HG03457 (cell line): ENCODE results near the gene INCA1.

Experiments
- ATAC-seq: cut with Tn5 transposase; IDR thresholded peaks from one replicate; pipeline ENCODE4 v1.9.1; 2021; ENCODE audit warnings: moderate number of reproducible peaks; ENCODE audit not compliant: unreplicated experiment

INCA1 gene

DNA sequence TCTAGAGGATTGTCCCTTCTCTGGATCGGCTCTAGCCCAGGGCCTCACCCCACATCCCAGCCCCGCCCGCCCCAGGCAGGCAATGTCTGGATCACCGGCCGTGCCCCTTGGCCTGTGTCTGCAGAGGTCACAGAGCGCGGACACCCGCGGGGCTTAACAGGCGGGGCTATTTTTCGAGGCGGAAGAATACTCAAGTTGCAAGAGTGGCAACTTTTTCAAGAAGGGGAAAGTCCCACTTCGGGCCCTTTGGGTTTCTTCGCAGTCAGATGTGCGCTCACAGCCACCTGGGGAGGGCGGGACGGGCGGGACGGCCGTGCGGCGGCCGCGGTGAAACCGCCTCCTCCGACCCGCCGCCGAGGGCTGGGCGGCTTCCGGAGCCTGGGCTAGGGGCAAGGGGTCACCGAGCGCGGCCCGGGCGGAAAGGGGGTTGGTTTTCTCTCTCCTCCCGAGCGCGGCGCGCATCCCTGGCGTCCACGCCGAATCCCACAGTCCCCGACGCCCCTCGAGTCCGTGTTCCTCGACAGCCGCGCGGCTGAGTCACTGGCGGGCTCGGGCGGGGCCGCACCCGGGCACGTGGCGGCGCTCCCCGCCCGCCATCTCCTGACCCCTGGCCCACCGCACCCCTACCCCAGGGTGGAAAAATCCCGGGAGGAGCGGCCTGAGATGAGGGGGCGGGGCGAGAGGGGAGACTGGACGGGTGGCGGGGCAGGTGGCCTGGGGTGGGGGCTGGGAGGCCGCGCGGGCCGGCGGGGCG lies 47.8 kb downstream of the INCA1 start:
- no peak for ATAC-seq

- ATAC-seq: no peak
Measured at GRCh38 chr17:4948931-4949320, 48.4 kb downstream of the INCA1 start.

- ATAC-seq: no peak
Measured at GRCh38 chr17:4948166-4948930, 49.0 kb downstream of the INCA1 start, which contains the start of gene PFN1. Gene PFN1 (minus strand): TSS chr17:4948530. CDS start chr17:4948394, 136 bp downstream.

DNA sequence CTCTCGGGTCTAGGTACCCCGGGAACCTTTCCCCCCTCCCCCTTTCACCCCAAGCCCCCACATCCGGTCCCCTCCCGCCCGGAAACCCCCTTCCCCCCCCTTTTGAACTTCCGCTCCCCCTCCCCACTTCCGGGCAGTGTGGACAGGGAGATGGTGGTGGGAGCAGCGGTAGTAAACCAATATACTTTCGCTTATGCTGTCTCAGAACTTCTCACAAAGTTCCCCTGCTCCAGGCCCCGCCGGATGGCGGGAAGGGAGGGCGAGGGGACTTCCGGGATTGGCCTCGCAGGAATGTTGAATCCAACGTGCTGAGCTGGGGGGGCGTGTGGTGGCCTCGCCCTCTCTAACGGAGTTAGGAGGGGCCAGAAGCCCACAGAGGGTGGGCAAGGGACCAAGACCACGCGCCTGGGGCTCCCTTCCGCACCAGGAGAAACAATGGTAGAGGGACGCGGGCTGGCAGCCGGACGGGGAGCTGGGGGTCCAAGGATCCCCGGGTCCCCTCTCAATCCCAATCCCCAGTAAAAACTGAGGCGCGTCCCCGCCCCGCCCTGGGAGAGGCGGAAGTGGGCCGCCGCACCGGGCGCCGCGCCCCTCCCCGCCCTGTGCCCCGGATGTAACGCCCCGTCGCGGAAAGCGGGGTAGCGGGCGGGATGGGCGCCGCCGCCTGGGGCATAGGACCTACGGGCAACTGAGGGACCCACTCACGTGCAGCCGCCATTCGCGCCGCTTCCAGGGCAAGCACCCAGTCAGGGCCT lies 49.7 kb downstream of the INCA1 start:
- no peak for ATAC-seq

GRCh38 chr17:4947010-4947410 lies 50.3 kb downstream of the INCA1 start:
- no peak for ATAC-seq

- ATAC-seq: no peak
Measured at GRCh38 chr17:4946312-4946976, 50.9 kb downstream of the INCA1 start.

- no peak for ATAC-seq
Measured at GRCh38 chr17:4945944-4946280, 51.4 kb downstream of the INCA1 start.

GRCh38 chr17:4945176-4945943 lies 52.0 kb downstream of the INCA1 start:
- ATAC-seq: no peak

DNA sequence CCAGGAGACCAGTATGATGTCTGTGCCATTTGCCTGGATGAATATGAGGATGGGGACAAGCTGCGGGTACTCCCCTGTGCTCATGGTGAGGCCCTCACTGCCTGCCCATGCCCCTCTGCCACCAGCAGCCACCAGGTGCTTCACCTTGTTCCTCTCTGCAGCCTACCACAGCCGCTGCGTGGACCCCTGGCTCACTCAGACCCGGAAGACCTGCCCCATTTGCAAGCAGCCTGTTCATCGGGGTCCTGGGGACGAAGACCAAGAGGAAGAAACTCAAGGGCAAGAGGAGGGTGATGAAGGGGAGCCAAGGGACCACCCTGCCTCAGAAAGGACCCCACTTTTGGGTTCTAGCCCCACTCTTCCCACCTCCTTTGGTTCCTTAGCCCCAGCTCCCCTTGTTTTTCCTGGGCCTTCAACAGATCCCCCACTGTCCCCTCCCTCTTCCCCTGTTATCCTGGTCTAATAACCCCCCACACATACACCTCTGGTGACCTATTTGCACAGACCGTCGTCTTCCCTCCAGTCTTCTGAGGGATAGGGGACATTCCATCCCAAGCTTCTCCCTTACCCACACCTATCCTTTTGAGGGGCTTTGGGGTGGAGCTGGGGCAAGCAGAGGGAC lies 52.7 kb downstream of the INCA1 start:
- ATAC-seq: no peak

- no peak for ATAC-seq
Measured at GRCh38 chr17:4944163-4944553, 53.2 kb downstream of the INCA1 start.

DNA sequence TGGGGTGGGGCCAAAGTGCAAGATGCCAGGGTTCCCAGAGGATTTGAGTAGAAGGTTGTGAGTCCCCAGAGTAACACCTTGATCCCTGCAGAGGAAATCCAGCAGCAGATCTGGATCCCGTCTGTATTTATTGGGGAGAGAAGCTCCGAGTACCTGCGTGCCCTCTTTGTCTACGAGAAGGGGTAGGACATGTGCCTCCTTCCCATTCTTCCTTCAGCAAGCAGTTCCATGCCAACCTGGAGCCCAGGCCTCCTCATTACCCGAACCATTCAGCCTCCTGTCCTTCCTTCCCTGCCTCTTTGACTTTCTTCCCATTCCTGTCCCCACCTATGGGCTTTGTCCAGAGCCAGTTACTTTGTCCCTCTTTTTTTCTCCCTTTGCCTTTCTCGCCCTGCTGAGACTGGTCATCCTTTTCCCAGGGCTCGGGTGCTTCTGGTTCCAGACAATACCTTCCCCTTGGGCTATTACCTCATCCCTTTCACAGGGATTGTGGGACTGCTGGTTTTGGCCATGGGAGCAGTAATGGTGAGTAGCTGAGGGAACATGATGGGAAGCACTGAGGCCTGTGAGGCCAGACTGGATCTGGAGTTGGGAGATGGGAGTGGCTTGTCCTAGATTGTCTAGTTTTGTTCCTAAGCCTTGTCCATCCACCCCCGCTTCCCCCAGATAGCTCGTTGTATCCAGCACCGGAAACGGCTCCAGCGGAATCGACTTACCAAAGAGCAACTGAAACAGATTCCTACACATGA lies 54.4 kb downstream of the INCA1 start:
- ATAC-seq: no peak

GRCh38 chr17:4941319-4941610 lies 56.1 kb downstream of the INCA1 start:
- no peak for ATAC-seq

GRCh38 chr17:4940555-4941318 lies 56.6 kb downstream of the INCA1 start:
- ATAC-seq: peak; percentile 7

DNA sequence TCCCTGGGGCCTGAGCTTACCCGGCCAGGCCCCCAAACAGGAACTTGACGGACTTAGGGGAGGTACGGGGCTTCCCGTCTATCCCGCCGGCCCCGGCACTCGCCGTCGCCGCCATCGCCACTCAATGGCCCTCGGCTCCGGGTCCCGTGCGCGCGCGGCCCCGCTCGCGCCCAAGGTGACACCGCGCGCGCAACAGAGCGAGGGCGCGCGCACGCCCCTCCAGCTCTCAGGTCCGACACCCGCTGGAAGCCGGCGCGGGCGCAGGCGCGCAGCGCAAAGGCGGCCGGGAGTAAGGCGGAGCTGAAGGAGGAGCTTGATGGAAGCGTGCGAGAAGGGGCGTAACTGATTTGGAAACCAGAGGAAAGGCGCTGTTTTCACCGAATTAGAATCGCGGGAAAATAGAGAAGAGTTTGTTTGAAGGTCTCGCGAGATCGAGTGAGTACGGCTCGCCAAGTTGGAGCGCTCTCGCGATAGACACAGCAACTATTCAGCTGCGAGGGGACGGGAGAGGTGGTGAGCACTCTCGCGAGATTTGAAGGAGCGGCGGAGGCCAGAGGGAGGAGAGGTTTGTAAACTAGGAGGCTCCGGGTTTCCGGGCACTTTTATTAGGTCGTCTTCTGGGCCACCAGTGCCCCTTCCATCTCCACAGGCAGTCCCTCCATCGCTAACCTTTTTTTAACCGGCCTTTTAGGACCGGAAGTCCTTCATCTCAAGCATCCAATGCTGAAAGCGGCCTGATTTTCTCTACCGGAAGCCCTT lies 57.3 kb downstream of the INCA1 start, which contains the start of the genes RNF167 and SLC25A11:
TSS of gene RNF167 (plus strand) at position 473 of the 759 bp plus-strand sequence. CDS start 642 bp downstream, outside the sequence.
TSS of gene SLC25A11 (minus strand) at position 251 of the 759 bp plus-strand sequence. CDS start at position 115, 136 bp downstream.
- ATAC-seq: peak; percentile 49

GRCh38 chr17:4939546-4939795 lies 57.9 kb downstream of the INCA1 start:
- peak; percentile 3 for ATAC-seq

DNA sequence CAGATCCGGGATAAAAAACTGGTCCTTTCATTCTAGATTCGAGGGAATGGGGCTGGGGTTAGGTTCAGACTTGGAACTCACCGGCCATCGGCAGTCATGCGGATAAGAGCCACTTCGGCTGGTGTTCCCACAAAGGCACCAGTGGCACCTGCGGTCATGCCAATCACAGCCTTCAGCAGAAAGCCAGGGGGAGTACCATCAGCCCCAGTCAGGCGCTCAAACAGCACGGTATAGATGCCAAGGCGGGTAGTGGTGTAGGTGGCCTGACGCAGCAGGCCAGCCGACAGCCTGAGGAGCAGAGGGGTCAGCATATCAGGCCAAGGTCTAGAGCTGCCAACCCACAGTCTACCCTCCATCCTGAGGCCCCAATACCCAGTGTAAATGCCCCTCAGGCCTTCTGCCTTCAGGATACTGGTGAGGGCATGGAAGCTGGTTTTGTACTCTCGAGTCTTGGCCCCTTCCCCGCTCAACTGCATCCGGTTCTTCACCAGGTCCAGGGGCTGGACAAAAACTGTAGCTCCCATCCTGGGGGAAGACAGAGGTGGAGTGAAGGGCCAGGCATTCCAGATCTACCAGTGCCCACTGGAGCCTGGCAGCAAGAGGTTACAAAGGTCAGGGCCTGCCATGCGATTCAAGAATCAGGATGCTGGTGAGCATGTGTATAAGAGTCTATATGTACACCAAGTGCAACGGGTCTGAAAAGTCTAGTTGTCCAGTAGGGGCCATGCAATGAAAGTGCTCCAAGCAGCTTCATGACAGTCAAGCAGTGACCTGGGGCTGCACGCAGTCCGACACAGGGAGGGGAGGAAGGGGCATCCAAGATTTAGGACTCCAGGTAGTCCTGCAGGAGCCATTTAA lies 58.4 kb downstream of the INCA1 start:
- no peak for ATAC-seq
